Measurements from ENCODE around the gene DOCK10.

DOCK10 gene

DNA sequence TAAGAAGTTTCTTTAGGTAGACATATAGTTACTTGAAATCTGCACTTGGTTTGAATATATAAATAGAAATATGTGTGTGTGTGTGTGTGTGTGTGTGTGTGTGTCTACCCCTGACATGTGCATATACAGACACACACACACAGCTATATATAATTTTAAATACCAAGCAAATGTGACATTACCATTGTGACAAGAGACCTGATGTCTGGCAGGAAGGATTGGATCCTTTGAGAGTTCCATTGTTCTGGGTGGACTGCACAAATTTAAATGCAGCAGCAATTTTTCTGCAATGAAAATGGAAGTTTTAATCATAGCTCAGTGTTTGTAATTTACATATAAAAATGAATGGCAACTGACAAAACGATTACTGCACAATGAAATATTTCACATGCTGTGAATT is 238.3 kb downstream of the DOCK10 start:
- no peaks in the 10 kb centered on the region for H3K4me1 ChIP-seq (ENCODE audit: control insufficient read depth, insufficient read depth, low read length, poor library complexity, severe bottlenecking)
- no peak overlapping the region for H3K4me3 ChIP-seq (ENCODE audit: insufficient read depth, low read depth, low read length, poor library complexity, severe bottlenecking)
- no peaks in the 10 kb centered on the region for H3K27me3 ChIP-seq (replicated peaks; ENCODE audit: control insufficient read depth, insufficient read depth, low read length, poor library complexity, severe bottlenecking)
- H3K27ac ChIP-seq (ENCODE audit: insufficient read depth, low read length, poor library complexity, severe bottlenecking): no peak overlapping the region
- no peak for DNase-seq
- H3K36me3 ChIP-seq (ENCODE audit: control insufficient read depth, insufficient read depth, low read length): peaks cover 92% of the 10 kb centered on the region
- no peaks in the 10 kb centered on the region for H3K9me3 ChIP-seq (ENCODE audit: control insufficient read depth, low read length)

DNA sequence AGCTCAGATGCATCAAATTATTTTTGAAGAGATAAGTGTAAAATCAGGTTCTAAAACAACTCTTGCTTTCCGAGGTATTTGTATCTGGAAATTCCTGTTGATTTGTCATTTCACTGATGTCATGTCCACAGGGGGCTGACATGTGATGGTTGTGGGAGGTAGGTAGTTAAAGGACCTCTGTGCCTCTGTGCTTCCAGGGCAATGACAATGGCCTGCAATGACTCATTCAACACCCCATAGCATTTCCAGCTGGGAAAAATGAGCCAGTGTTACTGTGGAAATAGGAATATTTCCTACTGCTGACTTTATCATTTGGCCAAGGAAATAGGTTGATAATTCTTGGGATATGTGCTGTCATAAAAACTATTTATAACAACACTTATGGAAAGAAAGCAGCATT is 239.9 kb downstream of the DOCK10 start:
- Histone ChIP-seq H3K36me3 (ENCODE audit: control insufficient read depth, insufficient read depth, low read length) (peaks cover 94% of the 10 kb centered on the region), H3K4me1 (ENCODE audit: control insufficient read depth, insufficient read depth, low read length, poor library complexity, severe bottlenecking) (no peaks in the 10 kb centered on the region), H3K27me3 (replicated peaks; ENCODE audit: control insufficient read depth, insufficient read depth, low read length, poor library complexity, severe bottlenecking) (no peaks in the 10 kb centered on the region), H3K9me3 (ENCODE audit: control insufficient read depth, low read length) (no peaks in the 10 kb centered on the region), H3K4me3 (ENCODE audit: insufficient read depth, low read depth, low read length, poor library complexity, severe bottlenecking) (no peak overlapping the region), H3K27ac (ENCODE audit: insufficient read depth, low read length, poor library complexity, severe bottlenecking) (no peak overlapping the region)
- DNase-seq: no peak

DNA sequence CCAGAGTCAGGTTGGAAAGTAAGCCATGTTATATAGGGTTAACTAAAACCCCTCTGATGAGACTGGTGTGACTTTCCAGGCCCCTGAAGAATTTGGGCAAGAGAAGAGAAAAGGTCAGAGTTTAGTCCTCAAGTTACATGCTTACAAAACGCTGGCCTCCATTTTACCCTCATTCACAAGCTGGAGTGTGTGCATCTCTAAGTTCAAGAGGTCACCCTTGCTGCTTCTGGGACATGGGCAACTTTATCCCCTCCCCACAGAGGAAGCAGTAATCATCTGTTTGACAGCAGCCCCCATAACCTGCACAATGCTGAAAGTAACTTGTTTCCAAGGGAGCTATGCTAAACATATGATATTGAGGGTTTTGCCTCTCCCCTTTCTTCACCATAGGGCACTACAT is 240.9 kb downstream of the DOCK10 start:
- Histone ChIP-seq H3K27me3 (replicated peaks; ENCODE audit: control insufficient read depth, insufficient read depth, low read length, poor library complexity, severe bottlenecking) (no peaks in the 10 kb centered on the region), H3K4me1 (ENCODE audit: control insufficient read depth, insufficient read depth, low read length, poor library complexity, severe bottlenecking) (no peaks in the 10 kb centered on the region), H3K9me3 (ENCODE audit: control insufficient read depth, low read length) (no peaks in the 10 kb centered on the region), H3K36me3 (ENCODE audit: control insufficient read depth, insufficient read depth, low read length) (peaks cover 95% of the 10 kb centered on the region), H3K27ac (ENCODE audit: insufficient read depth, low read length, poor library complexity, severe bottlenecking) (no peak overlapping the region), H3K4me3 (ENCODE audit: insufficient read depth, low read depth, low read length, poor library complexity, severe bottlenecking) (no peak overlapping the region)
- DNase-seq: no peak

DNA sequence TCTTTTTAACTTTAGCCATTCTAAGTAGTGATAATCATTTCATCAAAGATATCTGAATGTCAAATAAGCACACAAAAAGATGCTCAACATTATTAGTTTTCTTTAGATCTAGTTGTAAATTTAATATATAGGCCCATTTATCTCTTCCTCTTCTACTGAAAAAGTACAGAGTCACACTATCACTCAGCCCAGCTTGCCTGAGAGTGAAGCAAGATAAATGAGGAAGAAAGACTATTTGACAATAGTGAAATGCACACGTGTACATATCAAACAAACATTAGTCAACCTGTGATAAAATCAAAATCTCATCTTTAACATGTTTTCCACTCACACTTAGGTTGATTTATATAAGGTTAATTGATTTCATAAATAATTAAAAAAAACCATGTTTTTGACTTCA is 242.6 kb downstream of the DOCK10 start:
- H3K4me3 ChIP-seq (ENCODE audit: insufficient read depth, low read depth, low read length, poor library complexity, severe bottlenecking): no peak overlapping the region
- peaks cover 95% of the 10 kb centered on the region for H3K36me3 ChIP-seq (ENCODE audit: control insufficient read depth, insufficient read depth, low read length)
- H3K9me3 ChIP-seq (ENCODE audit: control insufficient read depth, low read length): no peaks in the 10 kb centered on the region
- no peaks in the 10 kb centered on the region for H3K4me1 ChIP-seq (ENCODE audit: control insufficient read depth, insufficient read depth, low read length, poor library complexity, severe bottlenecking)
- no peak for DNase-seq
- H3K27me3 ChIP-seq (replicated peaks; ENCODE audit: control insufficient read depth, insufficient read depth, low read length, poor library complexity, severe bottlenecking): no peaks in the 10 kb centered on the region
- no peak overlapping the region for H3K27ac ChIP-seq (ENCODE audit: insufficient read depth, low read length, poor library complexity, severe bottlenecking)

DNA sequence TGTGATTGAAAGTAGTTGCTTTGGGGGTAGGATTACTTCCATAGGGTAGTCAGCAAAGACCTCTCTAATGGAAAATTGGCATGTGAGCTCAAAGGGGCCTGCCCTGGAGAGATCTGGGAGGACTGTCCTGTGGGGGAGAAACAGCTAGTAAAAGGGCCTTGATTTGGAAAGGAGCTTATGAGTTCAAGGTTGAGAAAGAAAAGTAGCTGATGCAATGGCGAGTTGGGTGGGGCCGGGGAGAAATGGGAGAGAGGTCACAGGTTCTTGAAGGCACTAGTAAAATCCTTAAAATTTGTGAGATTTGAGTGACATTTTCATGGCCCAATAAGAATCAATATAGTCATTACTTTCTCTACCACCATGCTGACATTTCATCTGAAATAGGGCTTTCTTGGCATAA is 244.1 kb downstream of the DOCK10 start:
- no peaks in the 10 kb centered on the region for H3K9me3 ChIP-seq (ENCODE audit: control insufficient read depth, low read length)
- H3K27ac ChIP-seq (ENCODE audit: insufficient read depth, low read length, poor library complexity, severe bottlenecking): no peak overlapping the region
- no peaks in the 10 kb centered on the region for H3K4me1 ChIP-seq (ENCODE audit: control insufficient read depth, insufficient read depth, low read length, poor library complexity, severe bottlenecking)
- peaks cover 97% of the 10 kb centered on the region for H3K36me3 ChIP-seq (ENCODE audit: control insufficient read depth, insufficient read depth, low read length)
- no peak for DNase-seq
- H3K4me3 ChIP-seq (ENCODE audit: insufficient read depth, low read depth, low read length, poor library complexity, severe bottlenecking): no peak overlapping the region
- no peaks in the 10 kb centered on the region for H3K27me3 ChIP-seq (replicated peaks; ENCODE audit: control insufficient read depth, insufficient read depth, low read length, poor library complexity, severe bottlenecking)

DNA sequence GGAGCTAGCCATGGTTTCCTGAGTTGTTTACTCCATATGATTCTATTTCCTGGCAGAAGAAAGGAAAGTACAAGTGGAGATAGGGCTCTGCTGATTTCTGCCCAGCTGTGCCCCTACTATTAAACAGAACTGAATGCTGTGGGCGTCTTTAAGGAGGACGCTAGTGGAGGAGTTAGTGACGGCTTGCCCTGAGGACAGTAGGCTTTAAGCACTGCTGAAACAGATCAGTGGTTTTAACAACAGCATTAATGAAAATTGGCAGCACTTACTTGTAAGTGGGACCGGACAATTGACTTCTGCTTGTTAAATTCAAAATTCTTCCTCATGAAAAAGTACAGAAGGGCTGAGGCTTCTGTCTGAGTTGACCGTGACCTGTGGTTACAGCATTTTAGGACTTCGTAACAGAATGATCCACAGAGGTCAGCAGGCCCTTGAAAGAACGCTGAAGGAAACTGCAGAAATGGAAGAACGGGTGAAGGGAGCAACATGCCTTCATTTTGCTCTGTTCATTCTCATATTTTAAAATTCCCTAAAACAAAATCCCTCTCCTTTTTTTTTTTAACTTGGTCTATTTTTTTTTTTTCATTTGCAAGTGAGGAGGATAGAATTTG is 245.5 kb downstream of the DOCK10 start:
- no peak for DNase-seq
- H3K4me1 ChIP-seq (ENCODE audit: control insufficient read depth, insufficient read depth, low read length, poor library complexity, severe bottlenecking): no peaks in the 10 kb centered on the region
- no peaks in the 10 kb centered on the region for H3K27me3 ChIP-seq (replicated peaks; ENCODE audit: control insufficient read depth, insufficient read depth, low read length, poor library complexity, severe bottlenecking)
- H3K36me3 ChIP-seq (ENCODE audit: control insufficient read depth, insufficient read depth, low read length): peaks cover 85% of the 10 kb centered on the region
- no peaks in the 10 kb centered on the region for H3K9me3 ChIP-seq (ENCODE audit: control insufficient read depth, low read length)
- no peak overlapping the region for H3K27ac ChIP-seq (ENCODE audit: insufficient read depth, low read length, poor library complexity, severe bottlenecking)
- H3K4me3 ChIP-seq (ENCODE audit: insufficient read depth, low read depth, low read length, poor library complexity, severe bottlenecking): no peak overlapping the region

DNA sequence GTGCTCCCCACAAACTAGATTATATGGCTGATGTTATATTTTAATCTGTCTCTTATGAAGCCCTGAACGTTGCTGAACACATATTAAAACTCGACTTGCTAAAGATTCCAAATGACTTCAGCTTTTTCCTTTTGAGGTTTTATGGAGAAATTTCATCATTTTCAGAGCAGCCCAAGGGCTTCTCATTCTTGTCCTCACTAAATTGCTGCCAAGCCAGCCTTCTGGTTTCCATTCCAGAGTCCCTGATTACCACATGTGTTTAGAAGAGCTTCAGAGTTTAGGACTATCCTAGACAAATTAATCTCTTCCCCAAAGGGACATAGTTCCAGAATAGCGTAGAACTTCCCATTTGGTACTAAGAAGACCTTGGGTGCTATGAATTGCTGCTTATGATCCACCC is 248.3 kb downstream of the DOCK10 start:
- no peaks in the 10 kb centered on the region for H3K27me3 ChIP-seq (replicated peaks; ENCODE audit: control insufficient read depth, insufficient read depth, low read length, poor library complexity, severe bottlenecking)
- DNase-seq: no peak
- no peak overlapping the region for H3K27ac ChIP-seq (ENCODE audit: insufficient read depth, low read length, poor library complexity, severe bottlenecking)
- peaks cover 76% of the 10 kb centered on the region for H3K36me3 ChIP-seq (ENCODE audit: control insufficient read depth, insufficient read depth, low read length)
- no peaks in the 10 kb centered on the region for H3K4me1 ChIP-seq (ENCODE audit: control insufficient read depth, insufficient read depth, low read length, poor library complexity, severe bottlenecking)
- H3K9me3 ChIP-seq (ENCODE audit: control insufficient read depth, low read length): no peaks in the 10 kb centered on the region
- no peak overlapping the region for H3K4me3 ChIP-seq (ENCODE audit: insufficient read depth, low read depth, low read length, poor library complexity, severe bottlenecking)

DNA sequence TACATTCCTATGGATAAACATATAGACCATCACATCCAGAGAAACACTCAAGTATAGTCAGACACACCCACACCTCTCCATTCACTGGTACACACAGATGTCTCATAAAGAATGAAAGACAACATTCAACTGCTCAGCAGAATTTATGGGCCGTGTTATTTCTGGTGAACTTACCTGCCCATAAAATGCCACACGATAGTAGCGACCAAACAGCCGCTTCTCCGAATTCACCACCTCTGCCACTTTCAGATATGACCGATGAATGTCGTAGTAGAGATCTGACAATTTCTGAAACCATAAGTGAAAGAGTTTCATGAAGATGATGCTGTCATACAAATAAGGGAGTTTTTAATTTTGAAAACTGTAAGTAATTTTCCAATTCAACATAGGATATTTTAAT is 255.4 kb downstream of the DOCK10 start:
- Histone ChIP-seq H3K4me1 (ENCODE audit: control insufficient read depth, insufficient read depth, low read length, poor library complexity, severe bottlenecking) (no peaks in the 10 kb centered on the region), H3K27ac (ENCODE audit: insufficient read depth, low read length, poor library complexity, severe bottlenecking) (no peak overlapping the region), H3K9me3 (ENCODE audit: control insufficient read depth, low read length) (no peaks in the 10 kb centered on the region), H3K4me3 (ENCODE audit: insufficient read depth, low read depth, low read length, poor library complexity, severe bottlenecking) (no peak overlapping the region), H3K36me3 (ENCODE audit: control insufficient read depth, insufficient read depth, low read length) (peaks cover 74% of the 10 kb centered on the region), H3K27me3 (replicated peaks; ENCODE audit: control insufficient read depth, insufficient read depth, low read length, poor library complexity, severe bottlenecking) (no peaks in the 10 kb centered on the region)
- DNase-seq: no peak

DNA sequence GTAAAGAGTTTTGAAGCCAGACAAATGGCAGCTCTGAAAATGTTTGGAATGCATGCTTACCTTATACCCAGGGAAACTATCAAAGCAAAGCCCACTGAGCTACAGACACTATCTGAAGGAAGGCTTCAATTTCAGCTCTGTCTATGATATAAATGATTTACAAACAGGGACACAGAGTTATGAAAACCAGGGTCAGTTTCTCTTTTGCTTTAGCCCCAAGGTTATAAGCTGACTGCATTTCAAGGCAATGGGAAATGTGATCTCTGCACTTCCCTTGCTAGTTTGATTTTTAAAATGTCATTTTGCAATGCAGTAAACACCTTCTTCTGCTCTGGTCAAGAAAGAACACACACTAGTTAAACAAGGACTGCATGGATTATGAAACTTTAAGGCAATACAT is 260.9 kb downstream of the DOCK10 start:
- Histone ChIP-seq H3K9me3 (ENCODE audit: control insufficient read depth, low read length) (no peaks in the 10 kb centered on the region), H3K27ac (ENCODE audit: insufficient read depth, low read length, poor library complexity, severe bottlenecking) (no peak overlapping the region), H3K4me1 (ENCODE audit: control insufficient read depth, insufficient read depth, low read length, poor library complexity, severe bottlenecking) (no peaks in the 10 kb centered on the region), H3K27me3 (replicated peaks; ENCODE audit: control insufficient read depth, insufficient read depth, low read length, poor library complexity, severe bottlenecking) (no peaks in the 10 kb centered on the region), H3K4me3 (ENCODE audit: insufficient read depth, low read depth, low read length, poor library complexity, severe bottlenecking) (no peak overlapping the region), H3K36me3 (ENCODE audit: control insufficient read depth, insufficient read depth, low read length) (peaks cover 55% of the 10 kb centered on the region)
- no peak for DNase-seq

DNA sequence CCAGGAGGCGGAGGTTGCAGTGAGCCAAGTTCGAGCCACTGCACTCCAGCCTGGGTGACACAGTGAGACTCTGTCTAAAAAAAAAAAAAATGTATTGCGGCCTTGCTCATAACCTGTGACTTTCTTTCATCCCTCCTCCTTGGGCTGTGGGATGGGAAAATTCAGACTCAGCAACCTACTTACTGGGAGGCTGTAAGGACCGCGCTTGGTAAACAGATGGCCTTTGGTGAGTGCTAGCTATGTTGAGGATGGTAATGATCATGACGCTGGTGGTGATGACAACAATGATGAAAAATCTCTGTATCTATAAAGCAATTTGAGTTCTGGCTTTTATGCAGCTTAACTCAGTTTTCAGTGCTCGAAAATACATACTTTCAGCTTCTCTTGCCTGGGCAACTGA is 261.4 kb downstream of the DOCK10 start:
- peaks cover 55% of the 10 kb centered on the region for H3K36me3 ChIP-seq (ENCODE audit: control insufficient read depth, insufficient read depth, low read length)
- DNase-seq: no peak
- no peak overlapping the region for H3K4me3 ChIP-seq (ENCODE audit: insufficient read depth, low read depth, low read length, poor library complexity, severe bottlenecking)

More for the DNA sequence above, 261.4 kb downstream of the DOCK10 start:
- Histone ChIP-seq H3K27me3 (replicated peaks; ENCODE audit: control insufficient read depth, insufficient read depth, low read length, poor library complexity, severe bottlenecking) (no peaks in the 10 kb centered on the region), H3K9me3 (ENCODE audit: control insufficient read depth, low read length) (no peaks in the 10 kb centered on the region), H3K4me1 (ENCODE audit: control insufficient read depth, insufficient read depth, low read length, poor library complexity, severe bottlenecking) (no peaks in the 10 kb centered on the region), H3K27ac (ENCODE audit: insufficient read depth, low read length, poor library complexity, severe bottlenecking) (no peak overlapping the region)
